Activated T-helper 2 cell treated with anti-CD3 and anti-CD28 coated beads, Interferon-gamma antibody, Interleukin-2, Interleukin-4, amounts not matched to agents 10 μg/mL and 5 μg/mL and 100 μg/mL, durations not matched to agents 14 hours and 24 hours and 36 hours (primary cell): ENCODE measurements around the gene GAK. TPM values are rescaled to one million over a fixed set of nuclear protein-coding genes. Genes with fewer than 3 reads are reported as not detected.

ENCODE experiments used
- DNase-seq: peaks from one replicate; pipeline ENCODE4 v3.0.0; 2021; ENCODE audit warnings: low spot score
- H3K27ac Mint-ChIP-seq: one replicate; pipeline ENCODE4 v1.8.0; 2021; ENCODE audit warnings: mixed read lengths
- H3K27me3 Mint-ChIP-seq: one replicate; pipeline ENCODE4 v1.8.0; 2021; ENCODE audit warnings: low read depth, mixed read lengths
- H3K36me3 Mint-ChIP-seq: one replicate; pipeline ENCODE4 v1.8.0; 2021; ENCODE audit warnings: low read depth, mixed read lengths
- H3K4me1 Mint-ChIP-seq: one replicate; pipeline ENCODE4 v1.8.0; 2021; ENCODE audit warnings: low read depth, mixed read lengths
- H3K4me3 Mint-ChIP-seq: one replicate; pipeline ENCODE4 v1.8.0; 2021; ENCODE audit warnings: low read depth, mild to moderate bottlenecking, moderate library complexity, mixed read lengths
- H3K9me3 Mint-ChIP-seq: one replicate; pipeline ENCODE4 v1.8.0; 2021; ENCODE audit warnings: mixed read lengths
- intact Hi-C: fragments of 100-400 bp; cut with micrococcal nuclease; formaldehyde crosslinking; loops from one replicate; pipeline ENCODE4 v1.15.1; 2023
- total RNA-seq: library from RNA; stranded (reverse); gene quantifications from 2 replicates; pipeline ENCODE4 v1.2.3, GENCODE V29; 2022

Gene GAK
- total RNA-seq, 1 donor from 2014 or later: 125 TPM

DNA sequence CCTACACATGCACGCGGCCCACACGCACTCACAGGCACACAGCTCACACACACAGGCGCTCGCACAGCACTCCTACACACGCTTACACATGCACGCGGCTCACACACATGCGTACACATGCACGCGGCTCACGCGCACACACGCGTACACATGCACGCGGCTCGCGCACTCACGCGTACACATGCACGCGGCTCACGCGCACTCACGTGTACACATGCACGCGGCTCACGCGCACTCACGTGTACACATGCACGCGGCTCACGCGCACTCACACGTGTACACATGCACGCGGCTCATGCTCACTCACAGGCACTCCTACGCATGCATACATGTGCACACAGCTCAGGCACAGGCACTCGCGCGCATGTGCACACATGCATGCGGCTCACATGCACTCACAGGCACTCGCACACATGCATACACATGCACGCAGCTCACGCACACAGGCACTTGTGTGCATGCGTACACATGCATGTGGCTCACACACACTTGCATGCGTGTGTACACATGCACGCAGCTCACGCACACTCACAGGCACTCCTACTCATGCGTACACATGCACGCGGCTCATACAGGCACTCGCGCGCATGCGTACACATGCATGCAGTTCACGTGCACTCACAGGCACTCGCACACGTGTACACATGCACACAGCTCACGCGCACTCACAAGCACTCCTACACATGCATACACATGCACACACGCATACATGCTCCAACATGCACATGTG, 44.9 kb downstream of the GAK start:
- peaks cover 48% of the 10 kb centered on the region for H3K36me3 Mint-ChIP-seq

DNA sequence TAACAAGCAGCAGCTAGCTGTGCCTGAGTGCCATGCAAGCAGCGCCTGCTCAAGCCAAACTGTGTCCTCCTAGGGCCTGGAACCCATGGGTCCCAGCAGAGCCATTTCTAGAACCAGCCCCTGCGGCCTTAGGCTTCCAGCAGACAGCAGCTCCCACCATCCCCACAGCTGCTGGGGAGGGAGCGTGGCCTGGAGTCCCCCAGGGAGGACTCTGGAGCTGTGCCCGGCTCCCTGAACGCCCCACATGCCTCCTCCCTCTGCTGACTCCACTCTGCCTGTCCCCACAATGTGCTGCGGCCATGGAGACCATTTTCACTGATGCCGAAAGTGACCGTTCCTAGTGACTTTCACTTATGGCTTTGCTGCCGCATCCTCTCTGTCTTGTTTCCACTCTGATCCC, 45.9 kb downstream of the GAK start:
- no peak for DNase-seq
- H3K4me3 Mint-ChIP-seq: no peak overlapping the region
- intact Hi-C loops: no loop called here
- H3K36me3 Mint-ChIP-seq: peaks cover 41% of the 10 kb centered on the region
- no peak overlapping the region for H3K27ac Mint-ChIP-seq
- H3K9me3 Mint-ChIP-seq: peaks cover 6% of the 10 kb centered on the region
- H3K4me1 Mint-ChIP-seq: no peaks in the 10 kb centered on the region
- no peaks in the 10 kb centered on the region for H3K27me3 Mint-ChIP-seq

More for the DNA sequence above, 44.9 kb downstream of the GAK start:
- no peak for DNase-seq
- intact Hi-C loops: no loop called here
- no peaks in the 10 kb centered on the region for H3K27me3 Mint-ChIP-seq
- no peak overlapping the region for H3K4me3 Mint-ChIP-seq
- H3K4me1 Mint-ChIP-seq: no peaks in the 10 kb centered on the region
- H3K27ac Mint-ChIP-seq: no peak overlapping the region
- H3K9me3 Mint-ChIP-seq: peaks cover 6% of the 10 kb centered on the region

DNA sequence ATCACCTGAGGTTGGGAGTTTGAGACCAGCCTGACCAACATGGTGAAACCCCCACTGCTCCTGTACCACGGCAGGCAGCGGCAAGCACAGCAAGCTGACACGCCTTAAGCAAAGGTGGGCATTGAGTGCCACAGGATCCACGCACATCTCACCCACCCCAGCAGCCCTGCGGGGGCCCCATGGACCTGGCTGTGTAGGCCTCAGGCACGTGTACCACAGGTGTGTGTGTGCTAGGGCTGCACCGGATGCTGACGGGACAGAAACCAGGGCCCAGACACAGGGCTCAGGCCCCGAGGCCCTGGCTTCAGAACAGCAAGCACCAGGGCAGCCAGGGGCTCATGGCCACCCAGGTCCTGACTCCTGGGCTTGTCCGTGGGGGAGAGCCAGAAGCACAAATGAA, 46.8 kb downstream of the GAK start:
- no peak overlapping the region for H3K27ac Mint-ChIP-seq
- H3K4me1 Mint-ChIP-seq: peaks cover 4% of the 10 kb centered on the region
- no peak overlapping the region for H3K4me3 Mint-ChIP-seq
- H3K9me3 Mint-ChIP-seq: peaks cover 6% of the 10 kb centered on the region
- no peak for DNase-seq
- H3K27me3 Mint-ChIP-seq: no peaks in the 10 kb centered on the region
- peaks cover 40% of the 10 kb centered on the region for H3K36me3 Mint-ChIP-seq
- intact Hi-C loops: no loop called here

DNA sequence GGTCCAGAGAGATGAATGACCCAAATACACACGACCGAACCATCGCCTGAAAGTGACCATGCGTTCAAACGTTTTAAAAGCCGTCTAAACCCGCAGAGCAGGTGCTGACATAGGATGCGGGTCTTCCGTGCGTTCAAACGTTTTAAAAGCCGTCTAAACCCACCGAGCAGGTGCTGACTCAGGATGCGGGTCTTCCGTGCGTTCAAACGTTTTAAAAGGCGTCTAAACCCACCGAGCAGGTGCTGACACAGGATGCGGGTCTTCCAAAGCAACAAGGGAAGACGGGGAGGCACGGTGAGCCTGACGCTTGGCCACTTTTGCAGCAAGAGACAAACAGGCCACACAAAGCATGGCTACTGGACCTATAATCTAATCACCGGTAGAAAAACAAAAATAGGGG, 47.2 kb downstream of the GAK start:
- H3K27ac Mint-ChIP-seq: no peak overlapping the region
- H3K36me3 Mint-ChIP-seq: peaks cover 40% of the 10 kb centered on the region
- peaks cover 9% of the 10 kb centered on the region for H3K4me1 Mint-ChIP-seq
- H3K27me3 Mint-ChIP-seq: no peaks in the 10 kb centered on the region
- intact Hi-C loops: no loop called here
- peaks cover 6% of the 10 kb centered on the region for H3K9me3 Mint-ChIP-seq
- H3K4me3 Mint-ChIP-seq: no peak overlapping the region
- no peak for DNase-seq

DNA sequence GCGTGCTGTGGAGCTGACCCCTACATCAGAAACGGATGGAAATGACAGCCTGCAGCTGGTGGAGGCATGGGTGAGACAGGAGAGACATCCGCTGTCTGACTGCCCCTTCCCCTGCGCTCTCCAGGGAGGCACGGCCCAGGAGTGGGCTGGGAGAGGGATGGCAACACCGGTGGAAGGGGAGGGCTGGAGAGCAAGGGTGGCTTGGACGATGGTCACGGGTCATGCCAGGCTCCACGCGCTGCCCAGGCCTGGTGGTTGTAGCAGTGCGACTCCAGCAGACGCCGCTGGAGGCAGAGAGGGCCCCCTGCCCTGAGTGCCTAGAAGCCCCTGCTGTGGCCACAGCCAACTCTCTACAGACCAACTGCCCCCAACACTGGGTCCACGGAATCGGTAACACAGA, 47.9 kb downstream of the GAK start:
- no peak for DNase-seq
- H3K4me3 Mint-ChIP-seq: no peak overlapping the region

DNA sequence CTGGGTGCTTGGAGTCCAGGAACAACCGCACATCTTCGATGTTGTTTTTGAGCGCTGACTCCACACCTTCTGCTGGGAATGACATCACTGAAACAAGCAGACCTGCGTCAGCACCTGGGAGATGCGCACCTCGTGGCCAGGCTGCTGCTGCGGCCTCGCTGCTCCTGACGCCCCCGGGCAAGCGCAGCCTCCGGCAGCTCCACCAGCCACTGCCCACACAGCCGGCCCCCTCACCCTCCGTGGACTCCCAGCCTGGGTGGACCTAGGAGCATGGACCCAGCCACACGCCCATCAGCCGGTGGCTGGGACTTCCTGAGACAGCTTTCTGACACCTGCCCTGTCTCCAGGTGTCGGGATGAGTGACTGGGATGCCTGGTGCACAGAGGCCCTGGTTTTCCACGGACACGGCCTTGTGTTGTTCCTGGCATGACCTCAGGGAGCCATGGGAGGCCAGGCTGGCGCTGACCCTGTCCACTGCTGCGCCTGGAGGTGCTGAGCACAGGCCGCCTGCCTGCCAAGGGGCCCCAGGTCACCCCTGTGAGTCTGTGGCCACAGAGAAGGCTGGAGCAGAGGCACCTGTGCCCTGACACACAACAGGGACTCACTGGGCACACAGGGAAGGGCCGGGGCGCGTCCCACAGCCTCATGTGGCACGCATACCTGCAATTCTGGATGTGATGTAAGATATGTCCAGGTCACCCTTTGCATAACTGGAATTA, 48.6 kb downstream of the GAK start:
- H3K27me3 Mint-ChIP-seq: no peaks in the 10 kb centered on the region

More for the DNA sequence above, 47.9 kb downstream of the GAK start:
- H3K36me3 Mint-ChIP-seq: peaks cover 41% of the 10 kb centered on the region
- peaks cover 6% of the 10 kb centered on the region for H3K9me3 Mint-ChIP-seq
- no peak overlapping the region for H3K27ac Mint-ChIP-seq
- no peaks in the 10 kb centered on the region for H3K27me3 Mint-ChIP-seq
- H3K4me1 Mint-ChIP-seq: peaks cover 15% of the 10 kb centered on the region
- intact Hi-C loops: no loop called here

DNA sequence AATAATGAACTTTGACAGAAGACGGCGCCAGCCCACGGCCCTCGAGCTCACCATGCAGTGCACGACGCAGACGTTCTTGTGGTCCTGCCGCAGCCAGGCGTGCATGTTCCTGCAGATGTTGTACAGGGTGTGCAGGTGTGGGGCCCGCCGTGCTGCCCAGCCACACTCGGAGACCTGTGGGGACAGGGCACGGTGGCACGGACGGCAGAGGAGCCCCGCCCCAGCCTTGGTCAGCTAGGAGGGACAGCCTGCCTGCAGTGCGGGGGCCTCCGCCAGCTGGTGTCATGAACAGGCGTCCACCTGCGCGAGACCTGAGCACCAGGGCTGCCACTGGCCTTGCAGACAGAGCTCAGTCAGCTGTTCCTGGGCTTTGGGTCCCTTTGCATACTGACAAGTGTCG, 49.5 kb downstream of the GAK start:
- peaks cover 3% of the 10 kb centered on the region for H3K9me3 Mint-ChIP-seq
- intact Hi-C loops: no loop called here
- H3K4me1 Mint-ChIP-seq: peaks cover 29% of the 10 kb centered on the region
- DNase-seq: no peak
- no peaks in the 10 kb centered on the region for H3K27me3 Mint-ChIP-seq
- H3K27ac Mint-ChIP-seq: no peak overlapping the region
- peaks cover 41% of the 10 kb centered on the region for H3K36me3 Mint-ChIP-seq
- no peak overlapping the region for H3K4me3 Mint-ChIP-seq

More for the DNA sequence above, 48.6 kb downstream of the GAK start:
- intact Hi-C loops: no loop called here
- peaks cover 43% of the 10 kb centered on the region for H3K36me3 Mint-ChIP-seq
- no peak overlapping the region for H3K27ac Mint-ChIP-seq
- H3K4me3 Mint-ChIP-seq: no peak overlapping the region
- H3K4me1 Mint-ChIP-seq: peaks cover 22% of the 10 kb centered on the region
- DNase-seq: no peak
- peaks cover 6% of the 10 kb centered on the region for H3K9me3 Mint-ChIP-seq

DNA sequence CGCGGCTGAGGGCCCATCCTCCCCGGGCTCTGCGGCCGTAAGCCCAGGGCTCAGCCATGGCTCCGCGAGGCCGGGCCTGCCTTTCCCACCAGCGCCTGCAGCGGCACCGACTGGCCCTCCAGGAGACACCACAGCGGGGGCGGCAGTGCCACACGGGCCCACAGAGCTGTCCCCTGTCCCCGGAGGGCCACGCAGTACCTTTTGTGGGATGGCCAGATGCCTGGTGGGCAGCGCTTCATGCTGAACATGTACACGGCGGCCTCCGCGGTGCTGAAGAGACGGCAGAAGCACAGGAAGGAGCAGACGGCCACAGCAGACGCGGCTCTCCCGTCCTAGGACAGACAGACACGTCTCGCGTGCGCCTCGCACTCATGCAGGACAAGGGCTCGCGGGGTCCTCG, 50.4 kb downstream of the GAK start:
- no peak overlapping the region for H3K27ac Mint-ChIP-seq
- peaks cover 41% of the 10 kb centered on the region for H3K36me3 Mint-ChIP-seq
- intact Hi-C loops: no loop called here
- no peaks in the 10 kb centered on the region for H3K9me3 Mint-ChIP-seq
- DNase-seq: no peak
- H3K4me3 Mint-ChIP-seq: no peak overlapping the region
- no peaks in the 10 kb centered on the region for H3K27me3 Mint-ChIP-seq
- H3K4me1 Mint-ChIP-seq: peaks cover 29% of the 10 kb centered on the region

DNA sequence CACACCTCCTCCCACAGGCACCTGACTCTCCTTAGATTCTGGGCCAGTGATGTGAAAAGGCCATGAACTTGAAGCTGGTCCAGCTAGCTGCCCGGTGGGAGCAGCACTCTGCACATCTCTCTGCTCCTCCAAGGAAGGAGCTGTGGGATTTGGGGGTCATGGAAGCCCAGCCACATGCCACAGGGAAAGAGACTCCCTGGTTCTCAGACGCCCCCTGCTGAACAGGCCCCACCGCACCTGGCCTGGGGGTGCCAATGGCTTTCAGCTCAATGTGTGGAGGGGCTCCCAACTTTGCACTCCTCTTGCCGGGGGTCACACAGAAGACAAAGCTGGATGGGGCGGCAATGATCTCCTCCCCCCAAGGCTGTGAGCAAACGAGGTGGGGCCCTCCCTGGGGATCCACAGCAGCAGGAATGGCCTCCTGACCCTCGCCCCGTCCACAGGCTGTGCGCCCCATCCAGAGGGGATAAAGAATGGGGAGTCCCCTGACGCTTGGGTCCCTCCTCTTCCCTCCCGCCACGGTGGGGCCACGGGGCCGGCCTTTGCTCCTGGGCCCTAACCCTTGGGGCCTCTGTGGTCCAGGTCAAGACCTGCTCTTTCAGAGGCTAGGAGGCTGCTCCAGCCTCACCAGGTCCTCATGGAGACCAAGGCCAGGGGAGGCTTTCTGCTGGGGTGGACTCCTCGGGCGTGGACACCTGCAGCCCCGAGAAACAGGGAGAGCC, 51.3 kb downstream of the GAK start:
- Mint-ChIP-seq H3K4me1 (peaks cover 29% of the 10 kb centered on the region), H3K27ac (peak overlapping the region; percentile 98), H3K4me3 (no peak overlapping the region), H3K36me3 (peaks cover 45% of the 10 kb centered on the region), H3K27me3 (no peaks in the 10 kb centered on the region), H3K9me3 (no peaks in the 10 kb centered on the region)
- intact Hi-C loops: no loop called here
- DNase-seq: no peak

DNA sequence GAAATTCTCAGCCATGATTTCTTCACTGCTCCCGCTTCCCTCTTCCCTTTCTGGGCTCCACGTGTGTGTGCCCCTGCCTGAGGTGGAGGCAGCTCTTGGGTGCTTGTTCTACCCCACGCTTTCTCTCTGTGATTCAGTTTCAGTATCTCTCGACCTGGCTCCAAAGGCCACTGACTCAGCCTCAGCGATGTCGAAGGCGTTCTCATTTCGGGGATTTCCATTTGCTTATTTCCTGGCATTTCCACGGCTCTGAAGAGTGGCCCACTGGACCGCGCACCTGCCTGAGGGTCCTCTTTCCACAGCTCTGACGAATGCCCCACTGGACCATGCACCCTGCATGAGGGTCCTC, 52.4 kb downstream of the GAK start:
- Mint-ChIP-seq H3K9me3 (no peaks in the 10 kb centered on the region), H3K27ac (peak overlapping the region; percentile 98), H3K4me1 (peaks cover 29% of the 10 kb centered on the region), H3K4me3 (peak overlapping the region; percentile 81), H3K36me3 (peaks cover 57% of the 10 kb centered on the region), H3K27me3 (no peaks in the 10 kb centered on the region)
- intact Hi-C loops: loop anchor here (1.0 to 2.0 kb wide), 4 partner anchors 51 to 108 kb away; partner anchors contain the start of genes DGKQ and IDUA
- peak; percentile 50 for DNase-seq

DNA sequence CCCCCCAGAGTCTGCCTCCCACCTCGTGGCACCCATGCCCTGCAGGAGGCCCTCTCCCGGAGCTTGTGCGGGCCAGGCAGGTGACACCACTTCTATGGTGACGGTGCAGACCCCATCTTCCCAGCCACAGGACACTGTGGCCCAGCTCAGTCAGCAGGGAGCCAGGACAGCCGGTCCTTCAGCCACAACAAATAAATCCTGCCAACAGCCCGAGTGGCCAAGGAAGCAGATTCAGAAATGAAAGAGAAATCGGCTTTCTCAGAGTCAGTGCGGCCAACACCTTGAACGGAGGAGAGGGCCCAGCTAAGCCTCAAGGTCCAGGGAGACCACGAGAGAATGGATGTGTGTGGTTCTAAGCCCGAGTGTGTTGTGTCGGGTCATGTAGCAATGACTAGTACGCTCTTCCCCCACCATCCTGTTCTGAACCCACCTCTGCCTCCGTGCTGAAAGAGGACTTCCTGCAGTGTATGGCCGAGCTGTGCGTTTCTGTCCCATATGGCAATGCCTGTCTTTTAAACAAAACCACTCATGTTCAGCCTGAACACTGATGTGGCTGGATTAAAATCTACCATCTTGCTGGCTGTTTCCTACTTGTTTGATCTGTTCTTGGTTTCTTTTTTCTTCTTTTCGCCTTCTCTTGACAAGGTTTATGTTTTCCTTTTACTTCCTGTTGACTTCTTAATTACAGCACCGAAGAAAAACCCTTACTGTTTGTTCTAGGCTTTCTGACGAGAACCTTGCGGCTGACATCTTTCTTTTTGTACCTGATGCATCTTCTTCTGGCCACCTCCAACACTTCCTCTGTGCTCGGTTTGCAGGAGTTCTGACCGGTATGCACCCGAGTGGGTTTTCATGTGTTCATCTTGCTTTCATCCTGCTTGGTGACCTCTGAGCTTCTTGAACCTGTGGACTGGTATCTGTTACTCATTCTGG, 53.1 kb downstream of the GAK start:
- H3K27ac Mint-ChIP-seq: peak overlapping the region; percentile 98
- peak overlapping the region; percentile 81 for H3K4me3 Mint-ChIP-seq
- DNase-seq: peak; percentile 41
- H3K9me3 Mint-ChIP-seq: no peaks in the 10 kb centered on the region
- no peaks in the 10 kb centered on the region for H3K27me3 Mint-ChIP-seq
- intact Hi-C loops: loop anchor here (1.0 to 2.0 kb wide), 4 partner anchors 52 to 108 kb away; partner anchors contain the start of genes DGKQ and IDUA
- peaks cover 29% of the 10 kb centered on the region for H3K4me1 Mint-ChIP-seq
- peaks cover 61% of the 10 kb centered on the region for H3K36me3 Mint-ChIP-seq

DNA sequence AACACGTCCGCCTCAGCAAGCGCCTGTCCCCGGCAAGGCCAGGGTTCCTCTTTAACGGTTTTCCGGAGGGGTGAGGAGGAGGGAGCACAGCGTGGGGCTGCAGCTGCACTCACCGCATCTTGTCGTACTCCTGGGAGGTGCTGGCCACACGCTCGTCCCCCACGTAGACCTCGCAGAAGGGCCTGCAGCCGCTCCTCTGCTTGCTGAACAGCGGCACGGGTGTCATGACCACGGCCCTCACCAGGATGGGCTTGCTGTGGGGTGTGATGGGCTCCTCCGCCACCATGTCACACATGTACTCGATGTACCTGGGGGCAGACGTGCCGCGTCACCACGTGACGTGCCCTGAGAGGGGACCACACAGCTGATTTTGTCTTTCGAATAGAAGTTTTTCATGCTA, 54.6 kb downstream of the GAK start:
- H3K27ac Mint-ChIP-seq: peak overlapping the region; percentile 21
- intact Hi-C loops: no loop called here
- H3K4me1 Mint-ChIP-seq: peaks cover 29% of the 10 kb centered on the region
- H3K9me3 Mint-ChIP-seq: no peaks in the 10 kb centered on the region
- DNase-seq: no peak
- H3K27me3 Mint-ChIP-seq: no peaks in the 10 kb centered on the region
- no peak overlapping the region for H3K4me3 Mint-ChIP-seq
- peaks cover 68% of the 10 kb centered on the region for H3K36me3 Mint-ChIP-seq
